IPS DF 6.9 (cell line): ENCODE results near the gene PDF.

Source experiments
- DNase-seq: peaks from one replicate; pipeline ENCODE4 v3.0.0-alpha.2; 2013; ENCODE audit warnings: low read depth, low spot score
- H3K27ac ChIP-seq: one replicate; pipeline ENCODE4 v1.5.1; 2013; ENCODE audit warnings: low read length, control low read depth
- H3K27me3 ChIP-seq: 2 replicates; pipeline ENCODE4 v1.6.1; 2013; ENCODE audit warnings: mild to moderate bottlenecking, low read length; ENCODE audit not compliant: control insufficient read depth, insufficient read depth
- H3K36me3 ChIP-seq: 2 replicates; pipeline ENCODE4 v1.6.1; 2013; ENCODE audit warnings: low read length; ENCODE audit not compliant: control insufficient read depth, insufficient read depth
- H3K4me1 ChIP-seq: 2 replicates; pipeline ENCODE4 v1.6.1; 2013; ENCODE audit warnings: low read length; ENCODE audit not compliant: control insufficient read depth, insufficient read depth
- H3K4me3 ChIP-seq: 2 replicates; pipeline ENCODE4 v1.5.1; 2013; ENCODE audit warnings: mild to moderate bottlenecking, low read length
- H3K9me3 ChIP-seq: 2 replicates; pipeline ENCODE4 v1.6.1; 2013; ENCODE audit warnings: low read length, inconsistent platforms; ENCODE audit not compliant: control insufficient read depth, insufficient read depth
- WGBS: extraction: QIAGEN DNeasy Blood & Tissue Kit; methylation state at CpG from one replicate; pipeline ENCODE4 v1.1.7; 2013; ENCODE audit warnings: mixed read lengths, missing lambda C conversion rate; ENCODE audit not compliant: insufficient read length, insufficient coverage; 5-methylcytosine and 5-hydroxymethylcytosine counted together

PDF gene

GRCh38 chr16:69277413-69277812 is 53.0 kb downstream of the PDF start:
- H3K4me1 ChIP-seq = no peaks in the 10 kb centered on the region

More at GRCh38 chr16:69277413-69277812, 53.0 kb downstream of the PDF start:
- no peaks in the 10 kb centered on the region for H3K36me3 ChIP-seq
- H3K9me3 ChIP-seq = no peaks in the 10 kb centered on the region
- H3K27ac ChIP-seq = no peak overlapping the region
- no CpG with 5 or more reads among the region's 1 CpG for WGBS
- DNase-seq = no peak
- H3K4me3 ChIP-seq = no peak overlapping the region
- H3K27me3 ChIP-seq = no peaks in the 10 kb centered on the region
